ENCODE measurements around the gene DIS3L2. TPM values are rescaled to one million over a fixed set of nuclear protein-coding genes. Genes with fewer than 3 reads are reported as not detected.
A peak's percentile ranks its signal among the peaks of the same experiment; 100 is the strongest.

DIS3L2 gene
- total and polyA plus RNA-seq, 2 experiments from 2014 or later = 35.5 to 50.1 TPM

- Histone ChIP-seq H3K4me1 (ENCODE audit: low read depth) (no peaks in the 10 kb centered on the region), H3K4me3 (no peak overlapping the region), H3K36me3 (no peaks in the 10 kb centered on the region), H3K27ac (no peak overlapping the region), H3K9me3 (ENCODE audit: low read depth) (no peaks in the 10 kb centered on the region), H3K27me3 (no peaks in the 10 kb centered on the region)
- no peak for TF ChIP-seq CTCF (IDR thresholded peaks at IDR 0.05; ENCODE audit: low read depth, low read length)
- peak in 1 of 2 donors; percentile 23 for DNase-seq (ENCODE audit: low read depth in 1 of 2, low spot score in 1 of 2)
Measured at GRCh38 chr2:232038251-232038880, 76.9 kb downstream of the DIS3L2 start.

- DNase-seq (ENCODE audit: low read depth in 1 of 2, low spot score in 1 of 2) = no peak
- TF ChIP-seq CTCF (IDR thresholded peaks at IDR 0.05; ENCODE audit: low read depth, low read length) = no peak
- Histone ChIP-seq H3K36me3 (no peaks in the 10 kb centered on the region), H3K4me3 (no peak overlapping the region), H3K27me3 (no peaks in the 10 kb centered on the region), H3K4me1 (ENCODE audit: low read depth) (no peaks in the 10 kb centered on the region), H3K9me3 (ENCODE audit: low read depth) (no peaks in the 10 kb centered on the region), H3K27ac (no peak overlapping the region)
Measured at GRCh38 chr2:232038881-232039485, 77.5 kb downstream of the DIS3L2 start.

- TF ChIP-seq CTCF (IDR thresholded peaks at IDR 0.05; ENCODE audit: low read depth, low read length) = no peak
- DNase-seq (ENCODE audit: low read depth in 1 of 2, low spot score in 1 of 2) = no peak
- Histone ChIP-seq H3K27ac (no peak overlapping the region), H3K4me3 (no peak overlapping the region), H3K9me3 (ENCODE audit: low read depth) (no peaks in the 10 kb centered on the region), H3K4me1 (ENCODE audit: low read depth) (no peaks in the 10 kb centered on the region), H3K27me3 (no peaks in the 10 kb centered on the region), H3K36me3 (no peaks in the 10 kb centered on the region)
Measured at GRCh38 chr2:232042911-232043574, 81.5 kb downstream of the DIS3L2 start.

- Histone ChIP-seq H3K36me3 (no peaks in the 10 kb centered on the region), H3K4me3 (no peak overlapping the region), H3K9me3 (ENCODE audit: low read depth) (no peaks in the 10 kb centered on the region), H3K27ac (no peak overlapping the region), H3K27me3 (no peaks in the 10 kb centered on the region), H3K4me1 (ENCODE audit: low read depth) (no peaks in the 10 kb centered on the region)
- no peak for DNase-seq (ENCODE audit: low read depth in 1 of 2, low spot score in 1 of 2)
- TF ChIP-seq CTCF (IDR thresholded peaks at IDR 0.05; ENCODE audit: low read depth, low read length) = no peak
Measured at GRCh38 chr2:232043966-232044365, 82.5 kb downstream of the DIS3L2 start.

- Histone ChIP-seq H3K4me3 (no peak overlapping the region), H3K4me1 (ENCODE audit: low read depth) (peaks cover 8% of the 10 kb centered on the region)
- no peak for DNase-seq (ENCODE audit: low read depth in 1 of 2, low spot score in 1 of 2)
Measured at GRCh38 chr2:232049350-232049749, 87.8 kb downstream of the DIS3L2 start.

More at GRCh38 chr2:232049350-232049749, 87.8 kb downstream of the DIS3L2 start:
- Histone ChIP-seq H3K27me3 (no peaks in the 10 kb centered on the region), H3K36me3 (no peaks in the 10 kb centered on the region), H3K9me3 (ENCODE audit: low read depth) (no peaks in the 10 kb centered on the region), H3K27ac (no peak overlapping the region)
- TF ChIP-seq CTCF (IDR thresholded peaks at IDR 0.05; ENCODE audit: low read depth, low read length) = no peak

Data from cardiac muscle cell (in vitro differentiated cells and primary cell).